ENCODE measurements around the gene SERINC2. TPM values are rescaled to one million over a fixed set of nuclear protein-coding genes. Genes with fewer than 3 reads are reported as not detected.

SERINC2 gene
- total and polyA plus RNA-seq, 2 experiments from 2014 or later: 20.5 to 23.3 TPM

DNA sequence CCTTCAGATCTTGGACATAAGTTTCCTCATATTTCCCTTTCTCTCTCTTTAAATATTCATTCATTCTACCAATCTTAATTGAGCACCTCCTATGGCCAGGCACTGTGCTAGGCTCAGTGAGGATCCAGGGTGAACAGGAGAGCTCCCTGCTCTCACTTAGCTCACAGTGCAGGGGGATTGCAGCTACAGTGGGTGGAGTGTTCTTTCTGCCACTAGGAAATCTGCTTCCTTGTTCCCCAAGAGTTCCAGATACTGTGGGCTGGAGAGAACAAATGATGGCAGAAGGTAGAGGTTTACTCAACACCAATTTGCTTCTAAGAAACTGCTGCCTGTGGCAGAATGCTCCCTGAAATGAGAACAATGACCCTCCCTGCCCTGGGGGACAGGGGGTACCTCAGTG, 35.0 kb upstream of the SERINC2 start:
- no peak overlapping the region for H3K4me2 ChIP-seq
- H3K4me1 ChIP-seq (ENCODE audit: insufficient read depth): peaks cover 22% of the 10 kb centered on the region
- no peaks in the 10 kb centered on the region for H4K20me1 ChIP-seq (replicated peaks; ENCODE audit: insufficient read depth)
- Mint-ChIP-seq H3K36me3 (ENCODE audit: low read depth) (no peaks in the 10 kb centered on the region), H3K27ac (no peak overlapping the region), H3K4me3 (no peak overlapping the region), H3K4me1 (peaks cover 31% of the 10 kb centered on the region), H3K9me3 (no peaks in the 10 kb centered on the region), H3K27me3 (ENCODE audit: insufficient read depth, low read depth, poor library complexity) (peaks cover 15% of the 10 kb centered on the region)
- peaks cover 12% of the 10 kb centered on the region; the same call in 1 of the 2 replicates for H3F3A ChIP-seq (replicated peaks; ENCODE audit: low read depth)
- H3K27ac ChIP-seq (ENCODE audit: low read depth): no peak overlapping the region
- ATAC-seq (no peak), DNase-seq (ENCODE audit: low spot score) (no peak)
- H3K4me3 ChIP-seq: no peak overlapping the region
- no peak overlapping the region for H2AFZ ChIP-seq
- no peak for TF ChIP-seq POLR2AphosphoS5 (IDR thresholded peaks at IDR 0.05; ENCODE audit: low read depth)
- TF ChIP-seq, protein P1, sequence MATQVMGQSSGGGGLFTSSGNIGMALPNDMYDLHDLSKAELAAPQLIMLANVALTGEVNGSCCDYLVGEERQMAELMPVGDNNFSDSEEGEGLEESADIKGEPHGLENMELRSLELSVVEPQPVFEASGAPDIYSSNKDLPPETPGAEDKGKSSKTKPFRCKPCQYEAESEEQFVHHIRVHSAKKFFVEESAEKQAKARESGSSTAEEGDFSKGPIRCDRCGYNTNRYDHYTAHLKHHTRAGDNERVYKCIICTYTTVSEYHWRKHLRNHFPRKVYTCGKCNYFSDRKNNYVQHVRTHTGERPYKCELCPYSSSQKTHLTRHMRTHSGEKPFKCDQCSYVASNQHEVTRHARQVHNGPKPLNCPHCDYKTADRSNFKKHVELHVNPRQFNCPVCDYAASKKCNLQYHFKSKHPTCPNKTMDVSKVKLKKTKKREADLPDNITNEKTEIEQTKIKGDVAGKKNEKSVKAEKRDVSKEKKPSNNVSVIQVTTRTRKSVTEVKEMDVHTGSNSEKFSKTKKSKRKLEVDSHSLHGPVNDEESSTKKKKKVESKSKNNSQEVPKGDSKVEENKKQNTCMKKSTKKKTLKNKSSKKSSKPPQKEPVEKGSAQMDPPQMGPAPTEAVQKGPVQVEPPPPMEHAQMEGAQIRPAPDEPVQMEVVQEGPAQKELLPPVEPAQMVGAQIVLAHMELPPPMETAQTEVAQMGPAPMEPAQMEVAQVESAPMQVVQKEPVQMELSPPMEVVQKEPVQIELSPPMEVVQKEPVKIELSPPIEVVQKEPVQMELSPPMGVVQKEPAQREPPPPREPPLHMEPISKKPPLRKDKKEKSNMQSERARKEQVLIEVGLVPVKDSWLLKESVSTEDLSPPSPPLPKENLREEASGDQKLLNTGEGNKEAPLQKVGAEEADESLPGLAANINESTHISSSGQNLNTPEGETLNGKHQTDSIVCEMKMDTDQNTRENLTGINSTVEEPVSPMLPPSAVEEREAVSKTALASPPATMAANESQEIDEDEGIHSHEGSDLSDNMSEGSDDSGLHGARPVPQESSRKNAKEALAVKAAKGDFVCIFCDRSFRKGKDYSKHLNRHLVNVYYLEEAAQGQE (IDR thresholded peaks at IDR 0.05; ENCODE audit: unreplicated experiment): no peak
- TF ChIP-seq EZH2 (IDR thresholded peaks at IDR 0.05; ENCODE audit: low read depth, unreplicated experiment): no peak
- TF ChIP-seq, protein P2, sequence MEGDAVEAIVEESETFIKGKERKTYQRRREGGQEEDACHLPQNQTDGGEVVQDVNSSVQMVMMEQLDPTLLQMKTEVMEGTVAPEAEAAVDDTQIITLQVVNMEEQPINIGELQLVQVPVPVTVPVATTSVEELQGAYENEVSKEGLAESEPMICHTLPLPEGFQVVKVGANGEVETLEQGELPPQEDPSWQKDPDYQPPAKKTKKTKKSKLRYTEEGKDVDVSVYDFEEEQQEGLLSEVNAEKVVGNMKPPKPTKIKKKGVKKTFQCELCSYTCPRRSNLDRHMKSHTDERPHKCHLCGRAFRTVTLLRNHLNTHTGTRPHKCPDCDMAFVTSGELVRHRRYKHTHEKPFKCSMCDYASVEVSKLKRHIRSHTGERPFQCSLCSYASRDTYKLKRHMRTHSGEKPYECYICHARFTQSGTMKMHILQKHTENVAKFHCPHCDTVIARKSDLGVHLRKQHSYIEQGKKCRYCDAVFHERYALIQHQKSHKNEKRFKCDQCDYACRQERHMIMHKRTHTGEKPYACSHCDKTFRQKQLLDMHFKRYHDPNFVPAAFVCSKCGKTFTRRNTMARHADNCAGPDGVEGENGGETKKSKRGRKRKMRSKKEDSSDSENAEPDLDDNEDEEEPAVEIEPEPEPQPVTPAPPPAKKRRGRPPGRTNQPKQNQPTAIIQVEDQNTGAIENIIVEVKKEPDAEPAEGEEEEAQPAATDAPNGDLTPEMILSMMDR (conservative IDR thresholded peaks at IDR 0.05; ENCODE audit: low read depth in 2 of 2): no peak
- TF ChIP-seq, protein P3, sequence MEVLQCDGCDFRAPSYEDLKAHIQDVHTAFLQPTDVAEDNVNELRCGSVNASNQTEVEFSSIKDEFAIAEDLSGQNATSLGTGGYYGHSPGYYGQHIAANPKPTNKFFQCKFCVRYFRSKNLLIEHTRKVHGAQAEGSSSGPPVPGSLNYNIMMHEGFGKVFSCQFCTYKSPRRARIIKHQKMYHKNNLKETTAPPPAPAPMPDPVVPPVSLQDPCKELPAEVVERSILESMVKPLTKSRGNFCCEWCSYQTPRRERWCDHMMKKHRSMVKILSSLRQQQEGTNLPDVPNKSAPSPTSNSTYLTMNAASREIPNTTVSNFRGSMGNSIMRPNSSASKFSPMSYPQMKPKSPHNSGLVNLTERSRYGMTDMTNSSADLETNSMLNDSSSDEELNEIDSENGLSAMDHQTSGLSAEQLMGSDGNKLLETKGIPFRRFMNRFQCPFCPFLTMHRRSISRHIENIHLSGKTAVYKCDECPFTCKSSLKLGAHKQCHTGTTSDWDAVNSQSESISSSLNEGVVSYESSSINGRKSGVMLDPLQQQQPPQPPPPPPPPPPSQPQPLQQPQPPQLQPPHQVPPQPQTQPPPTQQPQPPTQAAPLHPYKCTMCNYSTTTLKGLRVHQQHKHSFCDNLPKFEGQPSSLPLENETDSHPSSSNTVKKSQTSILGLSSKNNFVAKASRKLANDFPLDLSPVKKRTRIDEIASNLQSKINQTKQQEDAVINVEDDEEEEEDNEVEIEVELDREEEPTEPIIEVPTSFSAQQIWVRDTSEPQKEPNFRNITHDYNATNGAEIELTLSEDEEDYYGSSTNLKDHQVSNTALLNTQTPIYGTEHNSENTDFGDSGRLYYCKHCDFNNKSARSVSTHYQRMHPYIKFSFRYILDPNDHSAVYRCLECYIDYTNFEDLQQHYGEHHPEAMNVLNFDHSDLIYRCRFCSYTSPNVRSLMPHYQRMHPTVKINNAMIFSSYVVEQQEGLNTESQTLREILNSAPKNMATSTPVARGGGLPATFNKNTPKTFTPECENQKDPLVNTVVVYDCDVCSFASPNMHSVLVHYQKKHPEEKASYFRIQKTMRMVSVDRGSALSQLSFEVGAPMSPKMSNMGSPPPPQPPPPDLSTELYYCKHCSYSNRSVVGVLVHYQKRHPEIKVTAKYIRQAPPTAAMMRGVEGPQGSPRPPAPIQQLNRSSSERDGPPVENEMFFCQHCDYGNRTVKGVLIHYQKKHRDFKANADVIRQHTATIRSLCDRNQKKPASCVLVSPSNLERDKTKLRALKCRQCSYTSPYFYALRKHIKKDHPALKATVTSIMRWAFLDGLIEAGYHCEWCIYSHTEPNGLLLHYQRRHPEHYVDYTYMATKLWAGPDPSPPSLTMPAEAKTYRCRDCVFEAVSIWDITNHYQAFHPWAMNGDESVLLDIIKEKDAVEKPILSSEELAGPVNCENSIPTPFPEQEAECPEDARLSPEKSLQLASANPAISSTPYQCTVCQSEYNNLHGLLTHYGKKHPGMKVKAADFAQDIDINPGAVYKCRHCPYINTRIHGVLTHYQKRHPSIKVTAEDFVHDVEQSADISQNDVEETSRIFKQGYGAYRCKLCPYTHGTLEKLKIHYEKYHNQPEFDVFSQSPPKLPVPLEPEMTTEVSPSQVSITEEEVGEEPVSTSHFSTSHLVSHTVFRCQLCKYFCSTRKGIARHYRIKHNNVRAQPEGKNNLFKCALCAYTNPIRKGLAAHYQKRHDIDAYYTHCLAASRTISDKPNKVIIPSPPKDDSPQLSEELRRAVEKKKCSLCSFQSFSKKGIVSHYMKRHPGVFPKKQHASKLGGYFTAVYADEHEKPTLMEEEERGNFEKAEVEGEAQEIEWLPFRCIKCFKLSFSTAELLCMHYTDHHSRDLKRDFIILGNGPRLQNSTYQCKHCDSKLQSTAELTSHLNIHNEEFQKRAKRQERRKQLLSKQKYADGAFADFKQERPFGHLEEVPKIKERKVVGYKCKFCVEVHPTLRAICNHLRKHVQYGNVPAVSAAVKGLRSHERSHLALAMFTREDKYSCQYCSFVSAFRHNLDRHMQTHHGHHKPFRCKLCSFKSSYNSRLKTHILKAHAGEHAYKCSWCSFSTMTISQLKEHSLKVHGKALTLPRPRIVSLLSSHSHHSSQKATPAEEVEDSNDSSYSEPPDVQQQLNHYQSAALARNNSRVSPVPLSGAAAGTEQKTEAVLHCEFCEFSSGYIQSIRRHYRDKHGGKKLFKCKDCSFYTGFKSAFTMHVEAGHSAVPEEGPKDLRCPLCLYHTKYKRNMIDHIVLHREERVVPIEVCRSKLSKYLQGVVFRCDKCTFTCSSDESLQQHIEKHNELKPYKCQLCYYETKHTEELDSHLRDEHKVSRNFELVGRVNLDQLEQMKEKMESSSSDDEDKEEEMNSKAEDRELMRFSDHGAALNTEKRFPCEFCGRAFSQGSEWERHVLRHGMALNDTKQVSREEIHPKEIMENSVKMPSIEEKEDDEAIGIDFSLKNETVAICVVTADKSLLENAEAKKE (CRISPR knock-in tag; IDR thresholded peaks at IDR 0.05): no peak
- no peak for TF ChIP-seq ZNF114 (CRISPR knock-in tag; IDR thresholded peaks at IDR 0.05)
- TF ChIP-seq, protein P4, sequence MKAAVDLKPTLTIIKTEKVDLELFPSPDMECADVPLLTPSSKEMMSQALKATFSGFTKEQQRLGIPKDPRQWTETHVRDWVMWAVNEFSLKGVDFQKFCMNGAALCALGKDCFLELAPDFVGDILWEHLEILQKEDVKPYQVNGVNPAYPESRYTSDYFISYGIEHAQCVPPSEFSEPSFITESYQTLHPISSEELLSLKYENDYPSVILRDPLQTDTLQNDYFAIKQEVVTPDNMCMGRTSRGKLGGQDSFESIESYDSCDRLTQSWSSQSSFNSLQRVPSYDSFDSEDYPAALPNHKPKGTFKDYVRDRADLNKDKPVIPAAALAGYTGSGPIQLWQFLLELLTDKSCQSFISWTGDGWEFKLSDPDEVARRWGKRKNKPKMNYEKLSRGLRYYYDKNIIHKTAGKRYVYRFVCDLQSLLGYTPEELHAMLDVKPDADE (IDR thresholded peaks at IDR 0.05): no peak
- TF ChIP-seq JUNB (IDR thresholded peaks at IDR 0.05; ENCODE audit: unreplicated experiment): no peak
- no peak for TF ChIP-seq CREB1 (CRISPR knock-in tag; IDR thresholded peaks at IDR 0.05; ENCODE audit: low read depth)
- no peaks in the 10 kb centered on the region for H3K9me2 ChIP-seq (ENCODE audit: insufficient read depth)
- no peaks in the 10 kb centered on the region for H3K36me3 ChIP-seq (ENCODE audit: insufficient read depth)
- H3K79me2 ChIP-seq (replicated peaks; ENCODE audit: insufficient read depth): no peaks in the 10 kb centered on the region
- no peaks in the 10 kb centered on the region for H3K27me3 ChIP-seq (ENCODE audit: insufficient read depth)

Measured in GM23338 (cell line).